Occipital lobe (tissue), 2 donors: ENCODE data around the gene HAPSTR1. TPM values are rescaled to one million over a fixed set of nuclear protein-coding genes. Genes with fewer than 3 reads are reported as not detected.

Source experiments
- DNase-seq: peaks from one replicate; lab custom pipeline; 2025; lab: John Stamatoyannopoulos, UW
- total RNA-seq: library from RNA; depleted of rRNA; stranded (reverse); fragments of >200 nt; gene quantifications from one replicate; pipeline ENCODE4 v1.2.3, GENCODE V29; 2014

The HAPSTR1 gene
- total RNA-seq, 1 donor from 2014 or later, result 153 TPM

DNA sequence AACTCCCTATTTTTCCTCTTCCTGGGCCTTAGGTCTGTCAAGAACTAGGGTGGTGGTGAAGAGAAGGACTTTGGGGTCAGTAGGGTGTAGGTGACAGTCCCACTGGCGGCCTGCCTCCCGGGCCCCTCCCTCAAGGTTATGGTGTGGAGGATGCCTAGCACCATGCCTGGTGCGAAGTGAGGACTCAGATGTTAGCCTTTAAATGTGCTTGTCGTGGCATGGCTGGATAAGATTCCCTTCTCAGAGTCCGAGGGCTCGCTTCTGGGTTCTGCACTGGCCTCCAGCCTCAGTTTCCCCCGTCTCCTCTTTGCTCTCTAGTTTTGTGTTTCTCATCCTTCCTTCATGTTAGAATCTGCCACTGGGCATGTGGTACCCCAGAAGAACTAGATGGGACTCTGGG lies 32.0 kb downstream of the HAPSTR1 start:
- DNase-seq, result no peak

DNA sequence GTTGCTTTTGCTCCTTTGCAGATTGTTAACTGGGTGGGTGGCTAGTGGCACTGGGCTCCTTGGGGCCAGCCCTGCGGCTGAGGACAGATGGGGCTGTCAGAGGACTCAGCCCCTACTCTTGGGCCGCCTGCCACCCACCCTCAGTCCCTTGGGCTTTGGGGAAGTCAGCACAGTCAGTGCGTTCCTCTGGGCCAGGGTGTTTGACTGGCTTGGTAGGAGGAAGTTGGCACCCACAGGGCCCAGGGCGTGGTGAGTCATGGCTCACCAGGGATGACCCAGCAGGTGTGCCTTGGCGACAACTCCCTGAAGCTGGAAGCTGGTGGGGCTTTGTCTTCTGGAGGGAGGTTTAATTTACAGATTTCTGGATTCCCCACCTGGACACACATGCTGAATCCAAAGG lies 32.4 kb downstream of the HAPSTR1 start:
- DNase-seq, result no peak

DNA sequence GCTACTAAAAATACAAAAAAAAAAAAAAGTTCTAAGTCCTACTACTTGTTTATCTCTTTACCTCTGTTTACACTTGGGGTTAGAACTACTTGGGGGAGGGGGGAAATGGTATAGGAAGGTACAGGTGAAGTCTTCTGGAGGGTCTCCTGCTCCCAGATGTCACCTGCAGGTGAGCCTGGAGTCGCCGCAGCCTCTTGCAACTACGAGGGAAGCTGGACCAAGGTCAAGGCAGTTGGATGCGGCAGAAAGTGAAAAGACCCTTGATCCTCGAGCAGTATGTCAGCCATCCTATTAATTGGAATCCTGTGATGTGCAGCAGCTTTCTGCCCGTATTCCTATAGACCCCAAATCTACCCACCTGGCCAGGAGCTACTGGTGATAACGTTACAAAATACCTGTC lies 33.0 kb downstream of the HAPSTR1 start:
- no peak for DNase-seq

DNA sequence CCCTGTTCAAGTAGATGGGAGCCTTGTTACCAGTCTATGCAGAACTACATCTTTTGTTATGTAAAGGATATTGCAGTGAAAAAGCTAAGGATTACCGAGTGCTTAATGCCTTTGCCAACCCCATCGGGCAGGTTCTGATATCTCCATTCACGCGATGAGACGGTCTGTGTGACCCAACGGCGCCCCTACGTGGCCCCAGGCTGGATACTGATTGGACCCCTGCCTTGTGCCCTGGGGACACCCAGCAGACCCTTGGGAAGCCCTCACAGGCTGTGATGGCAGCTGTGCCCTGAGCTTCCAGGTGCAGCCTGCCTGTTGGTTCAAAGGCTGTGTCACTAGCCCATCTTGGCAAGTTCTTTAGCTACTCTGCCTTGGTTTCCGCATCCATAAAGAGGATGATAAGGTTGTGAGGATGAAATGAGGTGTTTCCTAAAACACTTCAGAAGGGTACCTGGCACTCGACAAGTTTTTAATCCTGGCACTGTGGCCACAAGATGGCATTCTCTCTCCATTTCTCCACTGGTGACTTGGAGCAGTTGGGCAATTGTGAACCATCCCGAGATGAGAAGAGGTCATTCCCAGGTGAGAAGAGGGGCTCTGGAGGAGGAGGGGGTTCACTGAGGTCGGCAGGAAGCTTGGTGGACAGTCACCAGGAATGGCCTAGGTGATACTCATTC lies 33.6 kb downstream of the HAPSTR1 start:
- no peak for DNase-seq

DNA sequence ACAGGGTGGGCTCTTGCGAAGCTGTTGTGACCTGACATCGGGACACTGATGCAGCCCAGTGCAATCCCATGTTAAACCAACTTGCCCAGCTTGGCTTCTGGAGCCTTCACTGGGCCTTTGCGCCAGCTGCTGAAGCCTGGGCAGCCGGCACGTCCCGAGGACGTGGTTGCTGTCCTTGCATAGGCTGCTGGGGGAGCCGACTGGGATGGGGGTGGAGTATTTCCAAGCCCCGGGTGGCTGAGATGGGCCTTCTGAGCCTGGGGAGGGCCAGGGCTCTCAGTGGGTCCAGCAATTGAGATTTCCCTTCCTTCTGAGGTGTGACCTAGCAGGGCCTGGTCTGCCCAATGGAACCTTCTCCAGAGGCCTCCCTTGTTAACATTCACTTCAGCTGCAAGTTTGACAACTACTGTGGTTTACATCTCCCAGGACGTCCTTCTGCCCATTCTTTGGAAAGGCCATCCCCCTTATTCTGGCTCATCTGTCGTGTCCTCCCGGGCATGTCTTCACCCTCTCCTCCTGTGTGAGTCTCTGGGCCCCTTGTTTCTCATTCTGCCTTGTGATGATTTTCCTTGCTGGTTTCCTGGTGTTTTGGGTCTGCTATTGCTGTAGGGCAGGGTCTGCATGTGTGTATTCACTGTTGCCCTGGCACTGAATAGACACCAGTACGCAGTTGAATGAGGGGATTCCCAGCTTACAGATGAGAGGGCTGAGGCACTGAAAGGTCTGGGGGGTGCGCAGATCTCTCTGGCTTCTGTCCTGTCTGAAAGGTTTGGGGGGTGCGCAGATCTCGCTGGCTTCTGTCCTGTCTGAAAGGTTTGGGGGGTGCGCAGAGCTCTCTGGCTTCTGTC lies 34.4 kb downstream of the HAPSTR1 start:
- no peak for DNase-seq

DNA sequence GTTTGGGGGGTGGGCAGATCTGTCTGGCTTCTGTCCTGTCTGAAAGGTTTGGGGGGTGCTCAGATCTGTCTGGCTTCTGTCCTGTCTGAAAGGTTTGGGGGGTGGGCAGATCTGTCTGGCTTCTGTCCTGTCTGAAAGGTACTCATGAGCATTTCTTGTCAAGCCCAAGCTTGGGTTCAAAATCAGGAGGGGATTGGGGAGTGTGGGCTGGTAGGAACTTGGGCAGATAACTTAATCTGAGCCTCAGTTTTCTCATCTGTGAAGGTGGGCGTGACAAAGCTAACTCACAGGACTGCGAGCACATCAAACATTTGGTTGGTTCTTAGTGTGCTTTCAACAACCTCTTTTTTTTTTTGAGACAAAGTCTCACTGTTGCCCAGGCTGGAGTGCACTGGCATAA lies 35.2 kb downstream of the HAPSTR1 start:
- DNase-seq, result no peak

DNA sequence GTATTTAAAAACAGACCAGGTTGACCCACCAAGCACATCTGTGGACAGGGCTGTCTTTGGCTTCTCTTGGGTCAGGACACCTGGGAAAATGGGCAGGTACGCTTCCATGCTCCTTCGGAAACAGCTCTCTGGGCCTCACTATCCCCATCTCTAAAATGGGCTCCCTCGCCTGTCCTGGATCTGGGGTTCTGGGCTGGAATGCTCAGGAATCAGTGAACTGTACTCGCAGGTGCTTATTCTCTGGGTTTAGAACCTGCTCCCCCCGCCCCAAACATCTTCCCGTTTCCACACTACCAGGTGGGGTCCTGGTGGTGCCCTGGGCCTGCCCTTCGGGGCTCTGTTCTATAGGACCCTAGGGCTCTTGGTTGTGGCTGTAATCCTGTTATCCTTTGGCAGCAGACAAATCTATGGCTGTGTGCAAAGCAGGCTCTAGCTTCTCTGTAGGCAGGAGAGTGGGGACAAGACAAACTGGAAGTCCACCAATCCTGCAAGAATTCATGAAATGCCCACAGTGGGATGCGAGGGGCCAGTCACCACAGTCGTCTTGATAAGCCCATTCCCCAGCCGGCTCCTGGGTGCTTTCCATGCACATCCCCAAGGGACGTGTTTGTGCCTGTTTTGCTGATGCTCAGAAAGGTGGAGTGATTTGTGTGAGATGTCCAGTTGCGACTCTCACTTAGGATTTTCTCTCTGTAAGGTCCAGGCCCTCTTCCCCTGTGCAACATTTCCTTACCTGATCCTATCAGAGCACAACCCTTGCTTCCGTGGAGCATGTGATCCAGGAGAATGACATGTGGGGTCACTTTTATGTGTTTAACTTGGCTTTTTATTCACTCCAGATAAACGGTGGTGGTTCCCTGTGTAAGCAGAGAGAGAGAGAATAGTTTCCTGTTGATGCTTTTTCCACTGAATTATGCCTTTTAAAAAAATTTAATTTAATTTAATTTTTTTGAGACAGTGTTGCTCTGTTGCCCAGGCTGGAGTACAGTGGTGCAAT lies 37.2 kb downstream of the HAPSTR1 start:
- no peak for DNase-seq

DNA sequence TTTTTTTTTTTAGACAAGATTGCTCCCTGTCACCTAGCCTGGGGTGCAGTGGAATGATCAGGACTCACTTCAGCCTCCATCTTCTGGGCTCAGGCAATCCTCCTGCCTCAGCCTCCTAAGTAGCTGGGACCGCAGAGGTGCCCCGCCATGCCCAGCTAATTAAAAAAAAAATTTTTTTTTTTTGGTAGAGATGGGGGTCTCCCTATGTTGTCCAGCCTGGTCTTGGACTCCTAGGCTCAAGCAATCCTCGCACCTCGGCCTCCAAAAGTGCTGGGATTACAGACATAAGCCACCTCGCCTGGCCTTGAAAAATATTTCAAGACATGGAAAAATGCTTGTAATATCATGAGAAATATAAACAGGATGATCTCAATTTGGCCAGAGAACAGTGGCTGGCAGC lies 42.9 kb downstream of the HAPSTR1 start:
- no peak for DNase-seq

DNA sequence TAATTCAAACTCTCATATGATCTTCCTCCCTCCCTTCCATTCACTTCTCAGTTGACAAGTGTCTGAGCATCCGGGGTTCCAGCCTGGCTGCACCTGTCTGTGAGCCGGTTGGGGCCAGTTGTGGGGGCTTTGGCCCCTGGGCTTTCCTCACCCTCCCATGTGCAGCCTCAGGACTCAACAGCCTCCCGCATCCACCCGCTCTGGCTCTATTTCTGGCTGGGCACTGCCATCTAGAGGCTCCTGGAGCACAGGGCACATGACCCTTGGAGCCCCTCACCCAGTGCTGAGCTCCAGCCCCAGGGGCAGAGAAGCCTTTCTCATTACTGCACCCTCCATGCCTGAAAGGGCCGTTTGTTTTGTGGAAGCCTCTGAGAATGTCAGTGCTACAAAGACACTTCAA lies 43.3 kb downstream of the HAPSTR1 start:
- no peak for DNase-seq

DNA sequence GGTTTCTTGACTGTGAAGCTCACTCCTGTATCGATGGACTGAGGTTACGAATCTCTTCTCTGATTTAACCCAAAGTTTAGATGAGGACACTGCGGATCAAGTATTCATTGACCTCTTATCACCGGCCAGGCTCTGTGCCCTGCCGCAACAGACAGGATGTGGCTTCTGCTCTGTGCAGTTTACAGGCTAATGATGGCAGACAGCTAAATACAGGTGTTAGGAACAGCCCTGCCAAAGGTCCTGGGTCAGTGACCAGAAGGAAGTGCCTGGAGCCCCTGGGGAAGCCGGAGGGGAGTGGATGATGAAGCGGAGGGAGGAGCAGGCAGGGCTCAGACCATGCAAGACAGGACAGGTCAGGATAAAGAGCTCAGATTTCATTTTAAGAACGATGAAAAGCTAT lies 44.4 kb downstream of the HAPSTR1 start:
- DNase-seq, result no peak

DNA sequence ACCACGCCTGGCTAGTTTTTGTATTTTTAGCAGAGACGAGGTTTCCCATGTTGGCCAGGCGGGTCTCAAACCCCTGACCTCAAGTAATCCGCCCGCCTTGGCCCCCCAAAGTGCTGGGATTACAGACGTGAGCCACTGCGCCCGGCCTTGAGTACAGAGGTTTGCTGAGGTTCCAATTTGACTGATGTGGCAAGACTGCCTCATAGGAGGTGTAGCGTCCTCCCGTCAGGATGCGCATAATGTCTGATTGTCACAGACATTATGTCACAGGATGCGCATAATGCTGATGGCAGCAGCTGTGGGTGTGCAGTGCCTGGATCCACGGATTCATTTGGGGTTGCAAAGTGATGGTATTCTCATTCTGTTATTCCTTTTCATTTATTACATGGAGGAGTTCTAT lies 45.2 kb downstream of the HAPSTR1 start:
- DNase-seq, result no peak

DNA sequence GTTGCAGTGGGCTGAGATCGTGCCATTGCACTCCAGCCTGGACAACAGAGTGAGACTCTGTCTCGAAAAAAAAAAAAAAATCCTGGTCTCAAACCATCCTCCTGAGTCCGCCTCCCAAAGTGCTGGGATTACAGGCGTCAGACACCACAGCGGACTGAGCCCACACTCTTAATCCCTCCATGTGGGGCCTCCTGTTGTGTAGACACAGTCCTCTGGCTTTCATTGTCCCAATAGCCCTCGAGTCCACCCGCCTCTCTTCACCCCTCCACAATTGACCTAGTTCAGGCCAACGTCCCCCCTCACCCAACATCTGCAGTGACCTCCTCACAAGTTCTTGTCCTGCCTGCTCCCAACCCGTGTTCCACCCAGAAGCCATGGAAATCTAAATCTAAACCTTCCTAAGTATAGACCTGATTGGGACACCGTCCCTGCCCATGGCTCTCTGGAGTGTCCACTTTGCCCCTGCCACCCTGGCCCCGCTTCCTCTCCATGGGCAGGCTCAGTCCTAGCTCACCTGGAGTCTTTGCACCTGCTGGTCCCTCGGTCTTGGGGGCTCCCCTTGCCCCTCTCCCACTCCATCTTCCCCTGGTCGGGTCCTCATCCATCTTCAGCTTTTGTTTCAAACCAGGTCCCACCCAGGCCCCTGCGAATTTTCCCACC lies 46.7 kb downstream of the HAPSTR1 start:
- DNase-seq, result no peak

DNA sequence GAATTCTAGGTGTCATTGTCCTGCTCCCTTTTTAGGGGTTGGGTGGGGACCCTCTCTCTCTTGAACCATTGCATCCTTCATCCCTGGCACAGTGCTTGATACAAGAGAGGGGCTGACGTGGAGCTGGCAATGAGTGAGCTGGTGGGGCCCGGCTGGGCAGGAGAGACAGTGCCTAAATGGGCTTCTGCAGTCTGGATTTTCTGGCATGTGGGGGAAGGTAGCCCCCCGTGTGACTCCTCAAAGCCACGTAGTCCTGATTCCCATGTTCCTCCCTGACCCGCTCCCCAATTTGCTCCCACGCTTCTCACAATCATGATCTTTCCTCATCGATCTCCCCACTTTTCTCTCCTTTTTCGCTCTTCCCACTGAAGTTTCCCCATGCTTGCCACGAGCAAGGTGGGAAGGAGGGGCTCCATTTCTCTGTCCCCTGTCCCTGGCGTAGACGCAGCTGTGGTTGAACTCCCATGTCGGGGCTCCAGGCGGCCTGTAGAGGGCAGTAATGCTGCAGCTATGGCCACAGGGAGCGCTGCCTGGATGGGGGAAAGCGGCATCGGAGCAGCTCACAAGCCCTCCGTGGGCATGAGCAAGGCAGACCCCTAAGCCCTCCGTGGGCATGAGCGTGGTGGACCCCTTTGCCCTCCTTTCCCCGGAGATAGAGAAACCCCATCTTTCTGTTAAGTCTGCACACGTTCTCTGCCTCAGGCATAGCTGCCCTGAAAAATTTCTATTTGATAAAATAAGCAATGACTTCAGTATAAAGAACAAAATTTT lies 47.5 kb downstream of the HAPSTR1 start:
- peak; percentile 69 for DNase-seq

DNA sequence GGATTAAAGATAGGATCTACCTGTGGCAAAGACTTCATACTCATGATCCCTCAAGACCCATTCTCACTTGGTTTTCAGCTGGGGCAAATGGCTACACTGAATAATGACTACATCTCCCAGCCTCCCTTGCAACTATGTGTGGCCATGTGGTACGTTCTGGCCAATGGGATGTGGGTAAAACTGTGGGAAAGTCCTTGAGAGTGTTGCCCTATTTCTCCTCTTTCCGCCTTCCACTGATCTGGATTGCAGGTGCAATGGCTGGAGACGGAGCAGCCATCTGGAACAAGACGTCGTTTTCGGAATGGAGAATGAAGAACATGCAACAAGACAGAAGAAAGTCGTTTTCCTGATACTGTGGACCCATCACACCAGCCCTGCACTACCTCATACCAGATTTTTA lies 48.5 kb downstream of the HAPSTR1 start:
- DNase-seq, result no peak

Other genes starting within 250 kb of the HAPSTR1 start
- gene CARHSP1, start 222.6 kb upstream of the HAPSTR1 start, total RNA-seq, result 189 TPM
- not detected for gene LITAFD, start 209.3 kb upstream of the HAPSTR1 start, total RNA-seq
- 90.9 TPM for gene USP7, start 127.7 kb upstream of the HAPSTR1 start, total RNA-seq